Fibroblast of lung (primary cell): ENCODE results near the gene NDST3. TPM values are rescaled to one million over a fixed set of nuclear protein-coding genes. Genes with fewer than 3 reads are reported as not detected.

Source experiments
- DNase-seq, 2 donors: peaks; one replicate each; pipeline versions ENCODE4 v3.0.0 to v3.0.0-alpha.2; 2010; ENCODE audit warnings: low read depth in 2 of 2
- H2AFZ ChIP-seq: 2 replicates; pipeline ENCODE4 v1.5.1; 2012; ENCODE audit warnings: low read length, control low read depth, inconsistent platforms
- H3K27ac ChIP-seq: 2 replicates; pipeline ENCODE4 v1.5.1; 2011; ENCODE audit warnings: low read length, control low read depth; ENCODE audit not compliant: insufficient read depth
- H3K27me3 ChIP-seq: 2 replicates; pipeline ENCODE4 v1.5.1; 2011; ENCODE audit warnings: mild to moderate bottlenecking, low read length; ENCODE audit not compliant: control insufficient read depth, insufficient read depth
- H3K36me3 ChIP-seq: 2 replicates; pipeline ENCODE4 v1.5.1; 2011; ENCODE audit warnings: low read length; ENCODE audit not compliant: control insufficient read depth, insufficient read depth
- H3K4me1 ChIP-seq: 2 replicates; pipeline ENCODE4 v1.5.1; 2011; ENCODE audit warnings: low read length; ENCODE audit not compliant: control insufficient read depth, insufficient read depth; ENCODE audit errors: extremely low read depth
- H3K4me2 ChIP-seq: 2 replicates; pipeline ENCODE4 v1.5.1; 2011; ENCODE audit warnings: low read length, control low read depth; ENCODE audit not compliant: insufficient read depth; ENCODE audit errors: extremely low read depth
- H3K4me3 ChIP-seq, 4 experiments: fragments of 200-600 bp in 1 of 4; sonication (generic) in 1 of 4; replicated peaks in 1 of 4; 2 replicates each; pipeline ENCODE4 v1.5.1; 2011 to 2016; ENCODE audit warnings: low read length in 4 of 4, low read depth in 3 of 4, mild to moderate bottlenecking in 3 of 4, control low read depth in 2 of 4, inconsistent platforms in 1 of 4, mixed read lengths in 1 of 4; ENCODE audit not compliant: insufficient read depth in 1 of 4; ENCODE audit errors: control extremely low read depth in 1 of 4
- H3K79me2 ChIP-seq: 2 replicates; pipeline ENCODE4 v1.5.1; 2012; ENCODE audit warnings: mild to moderate bottlenecking, low read length, inconsistent platforms; ENCODE audit not compliant: control insufficient read depth, insufficient read depth
- H3K9ac ChIP-seq: 2 replicates; pipeline ENCODE4 v1.5.1; 2011; ENCODE audit warnings: mild to moderate bottlenecking, low read length, control low read depth; ENCODE audit not compliant: insufficient read depth
- H3K9me3 ChIP-seq: 2 replicates; pipeline ENCODE4 v1.5.1; 2012; ENCODE audit warnings: low read depth, low read length; ENCODE audit not compliant: control insufficient read depth, insufficient read depth
- H4K20me1 ChIP-seq: 2 replicates; pipeline ENCODE4 v1.5.1; 2011; ENCODE audit warnings: low read length; ENCODE audit not compliant: control insufficient read depth, insufficient read depth; ENCODE audit errors: extremely low read depth
- CTCF ChIP-seq, 2 donors: IDR thresholded peaks in 1 of 2; conservative IDR thresholded peaks in 1 of 2; 1 replicate in 1 of 2; 2 replicates in 1 of 2; pipeline ENCODE4 v1.5.1; 2011 to 2012; ENCODE audit warnings: low read length in 2 of 2, control low read depth in 1 of 2, inconsistent platforms in 1 of 2, low read depth in 1 of 2, mild to moderate bottlenecking in 1 of 2
- EZH2 ChIP-seq: IDR thresholded peaks from 2 replicates; pipeline ENCODE4 v1.5.1; 2012; ENCODE audit warnings: low read length, control low read depth, mild to moderate bottlenecking; ENCODE audit errors: missing control alignments
- polyA plus RNA-seq, 2 donors: library from polyadenylated mRNA; depleted of rRNA in 1 of 2; stranded (reverse) in 1 of 2; unstranded in 1 of 2; fragments of >200 nt; gene quantifications; 2 replicates each; pipeline ENCODE4 v1.2.1, GENCODE V29; 2011 to 2012; ENCODE audit warnings: missing spikeins in 1 of 2
- total RNA-seq: library from RNA; depleted of rRNA; stranded (reverse); fragments of >200 nt; gene quantifications from 2 replicates; pipeline ENCODE4 v1.2.1, GENCODE V29; 2014

NDST3 gene
- total and polyA plus RNA-seq, 2 donors (not counting 1 experiment from before 2014, with no cell fraction given), result 0.16 TPM; not detected in 1

GRCh38 chr4:118154649-118155048 lies 120.4 kb downstream of the NDST3 start:
- Histone ChIP-seq H4K20me1 (no peaks in the 10 kb centered on the region), H3K27me3 (no peaks in the 10 kb centered on the region), H3K27ac (no peak overlapping the region), H3K4me3 (no peak overlapping the region), H3K4me2 (no peak overlapping the region), H2AFZ (no peak overlapping the region), H3K36me3 (no peaks in the 10 kb centered on the region), H3K9ac (no peak overlapping the region), H3K4me1 (no peaks in the 10 kb centered on the region), H3K79me2 (no peaks in the 10 kb centered on the region), H3K9me3 (no peaks in the 10 kb centered on the region)
- peak; percentile 36 to 73 for DNase-seq
- no peak for TF ChIP-seq CTCF (conservative IDR thresholded peaks at IDR 0.05 in 1 of 2, IDR thresholded peaks at IDR 0.05 in 1 of 2; ENCODE audit: low read depth in 1 of 2, low read length in 2 of 2)
- TF ChIP-seq EZH2, result no peak

- no peak for DNase-seq
- H4K20me1 ChIP-seq, result no peaks in the 10 kb centered on the region
- H3K9me3 ChIP-seq, result no peaks in the 10 kb centered on the region
- TF ChIP-seq EZH2, result no peak
- TF ChIP-seq CTCF (conservative IDR thresholded peaks at IDR 0.05 in 1 of 2, IDR thresholded peaks at IDR 0.05 in 1 of 2; ENCODE audit: low read depth in 1 of 2, low read length in 2 of 2), result no peak
- no peaks in the 10 kb centered on the region for H3K4me1 ChIP-seq
- H3K4me3 ChIP-seq, result no peak overlapping the region
- H3K27ac ChIP-seq, result no peak overlapping the region
- H3K4me2 ChIP-seq, result no peak overlapping the region
- H3K27me3 ChIP-seq, result no peaks in the 10 kb centered on the region
- H3K9ac ChIP-seq, result no peak overlapping the region
- H2AFZ ChIP-seq, result no peak overlapping the region
- H3K79me2 ChIP-seq, result no peaks in the 10 kb centered on the region
- H3K36me3 ChIP-seq, result no peaks in the 10 kb centered on the region
Observed at GRCh38 chr4:118155516-118155915, 121.2 kb downstream of the NDST3 start.

- Histone ChIP-seq H2AFZ (no peak overlapping the region), H3K27me3 (no peaks in the 10 kb centered on the region), H3K9me3 (no peaks in the 10 kb centered on the region), H3K36me3 (no peaks in the 10 kb centered on the region), H3K4me2 (no peak overlapping the region), H3K4me1 (no peaks in the 10 kb centered on the region), H3K9ac (no peak overlapping the region), H4K20me1 (no peaks in the 10 kb centered on the region), H3K4me3 (no peak overlapping the region), H3K27ac (no peak overlapping the region), H3K79me2 (no peaks in the 10 kb centered on the region)
- TF ChIP-seq CTCF (conservative IDR thresholded peaks at IDR 0.05 in 1 of 2, IDR thresholded peaks at IDR 0.05 in 1 of 2; ENCODE audit: low read depth in 1 of 2, low read length in 2 of 2), result no peak
- no peak for TF ChIP-seq EZH2
- peak; percentile 13 to 23 for DNase-seq
Observed at GRCh38 chr4:118158763-118159375, 124.6 kb downstream of the NDST3 start.
